Liver (tissue), 9 donors: ENCODE data around the gene ZFX. TPM values are rescaled to one million over a fixed set of nuclear protein-coding genes. Genes with fewer than 3 reads are reported as not detected.

Source experiments
- DNase-seq: peaks from one replicate; pipeline ENCODE4 v3.0.0-alpha.2; 2017; ENCODE audit warnings: low spot score
- H3K27ac ChIP-seq, 2 donors: one replicate each; pipeline ENCODE4 v1.7.0; 2013; ENCODE audit warnings: inconsistent platforms in 2 of 2, low read length in 2 of 2, control low read depth in 1 of 2, low read depth in 1 of 2, mild to moderate bottlenecking in 1 of 2
- H3K27me3 ChIP-seq, 4 donors: one replicate each; pipeline versions ENCODE4 v1.6.1 to v1.7.0; 2013; ENCODE audit warnings: low read length in 3 of 4, inconsistent platforms in 1 of 4, mild to moderate bottlenecking in 1 of 4, moderate library complexity in 1 of 4; ENCODE audit not compliant: control insufficient read depth in 4 of 4, insufficient read depth in 4 of 4
- H3K36me3 ChIP-seq, 4 donors: one replicate each; pipeline versions ENCODE4 v1.6.1 to v1.7.0; 2013; ENCODE audit warnings: low read length in 3 of 4, mild to moderate bottlenecking in 3 of 4, low read depth in 1 of 4, moderate library complexity in 1 of 4; ENCODE audit not compliant: control insufficient read depth in 4 of 4, insufficient read depth in 3 of 4
- H3K4me1 ChIP-seq, 4 donors: one replicate each; pipeline versions ENCODE4 v1.6.1 to v1.7.0; 2013; ENCODE audit warnings: low read length in 3 of 4, mild to moderate bottlenecking in 3 of 4, moderate library complexity in 1 of 4; ENCODE audit not compliant: control insufficient read depth in 4 of 4, insufficient read depth in 4 of 4
- H3K4me3 ChIP-seq, 3 donors: one replicate each; pipeline versions ENCODE4 v1.6.1 to v1.7.0; 2013; ENCODE audit warnings: low read length in 3 of 3, control low read depth in 1 of 3, low read depth in 1 of 3, mild to moderate bottlenecking in 1 of 3
- H3K9ac ChIP-seq, 2 donors: one replicate each; pipeline ENCODE4 v1.7.0; 2013; ENCODE audit warnings: low read length in 2 of 2, mild to moderate bottlenecking in 2 of 2, moderate library complexity in 2 of 2, control low read depth in 1 of 2, low read depth in 1 of 2
- H3K9me3 ChIP-seq, 4 donors: one replicate each; pipeline versions ENCODE4 v1.6.1 to v1.7.0; 2013; ENCODE audit warnings: low read length in 3 of 4; ENCODE audit not compliant: control insufficient read depth in 4 of 4
- EGR1 ChIP-seq, 2 donors: IDR thresholded peaks; 2 replicates each; pipeline ENCODE4 v1.6.1; 2016 to 2018; ENCODE audit warnings: antibody characterized with exemption in 2 of 2, low read depth in 2 of 2
- FOXA1 ChIP-seq: IDR thresholded peaks from 2 replicates; pipeline ENCODE4 v1.6.1; 2016; ENCODE audit warnings: antibody characterized with exemption
- FOXA2 ChIP-seq: IDR thresholded peaks from 2 replicates; pipeline ENCODE4 v1.6.1; 2016; ENCODE audit warnings: antibody characterized with exemption
- GABPA ChIP-seq, 2 donors: IDR thresholded peaks in 1 of 2; conservative IDR thresholded peaks in 1 of 2; 2 replicates each; pipeline ENCODE4 v1.6.1; 2016; ENCODE audit warnings: antibody characterized with exemption in 2 of 2, mild to moderate bottlenecking in 1 of 2, moderate library complexity in 1 of 2
- HNF4A ChIP-seq, 2 donors: conservative IDR thresholded peaks; 2 replicates each; pipeline ENCODE4 v1.6.1; 2016; ENCODE audit warnings: antibody characterized with exemption in 2 of 2, mild to moderate bottlenecking in 2 of 2
- HNF4G ChIP-seq: IDR thresholded peaks from 2 replicates; pipeline ENCODE4 v1.6.1; 2016; ENCODE audit warnings: antibody characterized with exemption
- NR2F2 ChIP-seq: IDR thresholded peaks from 2 replicates; pipeline ENCODE4 v1.6.1; 2016; ENCODE audit warnings: antibody characterized with exemption
- RAD21 ChIP-seq, 2 donors: IDR thresholded peaks; 2 replicates each; pipeline ENCODE4 v1.6.1; 2016; ENCODE audit warnings: antibody characterized with exemption in 2 of 2, mild to moderate bottlenecking in 2 of 2
- RXRA ChIP-seq, 2 donors: IDR thresholded peaks; 2 replicates each; pipeline ENCODE4 v1.6.1; 2017 to 2018; ENCODE audit warnings: antibody characterized with exemption in 2 of 2, mild to moderate bottlenecking in 1 of 2
- SP1 ChIP-seq: IDR thresholded peaks from 2 replicates; pipeline ENCODE4 v1.6.1; 2018; ENCODE audit warnings: antibody characterized with exemption, mild to moderate bottlenecking
- TAF1 ChIP-seq: conservative IDR thresholded peaks from 2 replicates; pipeline ENCODE4 v1.6.1; 2016; ENCODE audit warnings: antibody characterized with exemption, mild to moderate bottlenecking
- YY1 ChIP-seq: IDR thresholded peaks from 2 replicates; pipeline ENCODE4 v1.6.1; 2016; ENCODE audit warnings: antibody characterized with exemption, mild to moderate bottlenecking
- WGBS: extraction: QIAGEN DNeasy Blood & Tissue Kit; methylation state at CpG from one replicate; pipeline ENCODE4 v1.1.7; 2013; 5-methylcytosine and 5-hydroxymethylcytosine counted together
- polyA plus RNA-seq, 2 donors: library from polyadenylated mRNA; stranded (reverse) in 1 of 2; unstranded in 1 of 2; fragments of 200-250 nt in 1 of 2; fragments of >200 nt in 1 of 2; fragmentation: Nextera tagmentation in 1 of 2; extraction: Ambion mirVana in 1 of 2; gene quantifications; one replicate each; pipeline versions ENCODE4 v1.2.1 to v1.2.3, GENCODE V29; 2013 to 2015
- total RNA-seq, 2 donors: library from RNA; depleted of rRNA; stranded (reverse); fragments of >200 nt; gene quantifications; one replicate each; pipeline ENCODE4 v1.2.3, GENCODE V29; 2014
- TF ChIP-seq, protein P1 (sequence below): fragments of 150-350 bp; IDR thresholded peaks from 2 replicates; pipeline ENCODE4 v1.5.1; 2017; ENCODE audit warnings: improper control_type of control experiment, low read depth, low read length; ENCODE audit not compliant: missing input control
- TF ChIP-seq, protein P2 (sequence below): IDR thresholded peaks from 2 replicates; pipeline ENCODE4 v1.6.1; 2016; ENCODE audit warnings: antibody characterized with exemption
- TF ChIP-seq, protein P3 (sequence below): IDR thresholded peaks from 2 replicates; pipeline ENCODE4 v1.6.1; 2016; ENCODE audit warnings: antibody characterized with exemption
- TF ChIP-seq, protein P4 (sequence below): IDR thresholded peaks from 2 replicates; pipeline ENCODE4 v1.6.1; 2016; ENCODE audit warnings: antibody characterized with exemption, mild to moderate bottlenecking
- TF ChIP-seq, protein P5 (sequence below): IDR thresholded peaks from 2 replicates; pipeline ENCODE4 v1.6.1; 2016; ENCODE audit warnings: antibody characterized with exemption
- donor health status: healthy.
- donor health status: healthy.
- donor health status: healthy.
- donor health status: healthy.
- donor health status: healthy.

The ZFX gene
- total and polyA plus RNA-seq, 4 donors, result 3.8 to 50.0 (median 19.0) TPM

DNA sequence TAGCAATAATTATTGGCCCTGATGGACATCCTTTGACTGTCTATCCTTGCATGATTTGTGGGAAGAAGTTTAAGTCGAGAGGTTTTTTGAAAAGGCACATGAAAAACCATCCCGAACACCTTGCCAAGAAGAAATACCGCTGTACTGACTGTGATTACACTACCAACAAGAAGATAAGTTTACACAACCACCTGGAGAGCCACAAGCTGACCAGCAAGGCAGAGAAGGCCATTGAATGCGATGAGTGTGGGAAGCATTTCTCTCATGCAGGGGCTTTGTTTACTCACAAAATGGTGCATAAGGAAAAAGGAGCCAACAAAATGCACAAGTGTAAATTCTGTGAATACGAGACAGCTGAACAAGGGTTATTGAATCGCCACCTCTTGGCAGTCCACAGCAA lies 60.7 kb downstream of the ZFX start:
- Histone ChIP-seq H3K36me3 (peaks cover 0 to 56% (median 33%) of the 10 kb centered on the region in 4 donors), H3K9me3 (no peaks in the 10 kb centered on the region), H3K4me1 (peaks cover 0 to 5% (median 0%) of the 10 kb centered on the region in 4 donors), H3K27me3 (no peaks in the 10 kb centered on the region), H3K27ac (no peak overlapping the region), H3K9ac (no peak overlapping the region), H3K4me3 (no peak overlapping the region)
- WGBS, result 70% methylated on average over 6 of the region's 6 CpGs
- no peak for TF ChIP-seq YY1
- TF ChIP-seq, protein P1, sequence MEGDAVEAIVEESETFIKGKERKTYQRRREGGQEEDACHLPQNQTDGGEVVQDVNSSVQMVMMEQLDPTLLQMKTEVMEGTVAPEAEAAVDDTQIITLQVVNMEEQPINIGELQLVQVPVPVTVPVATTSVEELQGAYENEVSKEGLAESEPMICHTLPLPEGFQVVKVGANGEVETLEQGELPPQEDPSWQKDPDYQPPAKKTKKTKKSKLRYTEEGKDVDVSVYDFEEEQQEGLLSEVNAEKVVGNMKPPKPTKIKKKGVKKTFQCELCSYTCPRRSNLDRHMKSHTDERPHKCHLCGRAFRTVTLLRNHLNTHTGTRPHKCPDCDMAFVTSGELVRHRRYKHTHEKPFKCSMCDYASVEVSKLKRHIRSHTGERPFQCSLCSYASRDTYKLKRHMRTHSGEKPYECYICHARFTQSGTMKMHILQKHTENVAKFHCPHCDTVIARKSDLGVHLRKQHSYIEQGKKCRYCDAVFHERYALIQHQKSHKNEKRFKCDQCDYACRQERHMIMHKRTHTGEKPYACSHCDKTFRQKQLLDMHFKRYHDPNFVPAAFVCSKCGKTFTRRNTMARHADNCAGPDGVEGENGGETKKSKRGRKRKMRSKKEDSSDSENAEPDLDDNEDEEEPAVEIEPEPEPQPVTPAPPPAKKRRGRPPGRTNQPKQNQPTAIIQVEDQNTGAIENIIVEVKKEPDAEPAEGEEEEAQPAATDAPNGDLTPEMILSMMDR, result no peak
- TF ChIP-seq NR2F2, result no peak
- TF ChIP-seq RAD21 (IDR thresholded peaks at IDR 0.05), result no peak
- no peak for TF ChIP-seq FOXA2
- TF ChIP-seq FOXA1, result no peak
- no peak for DNase-seq

DNA sequence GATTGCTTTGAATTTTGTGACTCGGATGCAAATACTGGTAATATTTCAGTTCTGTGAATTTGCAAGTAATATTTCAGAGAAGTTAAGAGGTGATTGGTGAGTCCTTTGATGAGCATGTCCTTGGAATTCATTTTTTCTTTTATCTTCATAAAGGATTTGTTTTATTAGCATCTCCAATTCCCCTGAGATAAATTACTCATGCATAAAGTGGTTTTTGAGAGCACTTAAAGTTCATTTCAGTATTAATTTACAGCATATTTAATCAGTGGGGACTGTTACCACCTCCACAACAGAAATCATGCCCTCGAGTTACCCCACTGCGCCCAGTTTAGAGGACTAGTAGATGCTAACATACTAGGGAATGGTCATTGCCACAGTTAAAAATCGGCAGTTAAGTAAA lies 65.0 kb downstream of the ZFX start:
- DNase-seq, result no peak
- no peak overlapping the region for H3K9ac ChIP-seq
- H3K27ac ChIP-seq, result no peak overlapping the region
- no peak overlapping the region for H3K4me3 ChIP-seq
- TF ChIP-seq TAF1 (no peak), NR2F2 (no peak), HNF4G (no peak), SP1 (no peak), GABPA (IDR thresholded peaks at IDR 0.05 in 1 of 2, conservative IDR thresholded peaks at IDR 0.05 in 1 of 2) (no peak), YY1 (no peak), FOXA2 (no peak), RXRA (IDR thresholded peaks at IDR 0.05) (no peak), HNF4A (conservative IDR thresholded peaks at IDR 0.05) (no peak), EGR1 (IDR thresholded peaks at IDR 0.05; ENCODE audit: low read depth in 2 of 2) (no peak)
- TF ChIP-seq, protein P2, sequence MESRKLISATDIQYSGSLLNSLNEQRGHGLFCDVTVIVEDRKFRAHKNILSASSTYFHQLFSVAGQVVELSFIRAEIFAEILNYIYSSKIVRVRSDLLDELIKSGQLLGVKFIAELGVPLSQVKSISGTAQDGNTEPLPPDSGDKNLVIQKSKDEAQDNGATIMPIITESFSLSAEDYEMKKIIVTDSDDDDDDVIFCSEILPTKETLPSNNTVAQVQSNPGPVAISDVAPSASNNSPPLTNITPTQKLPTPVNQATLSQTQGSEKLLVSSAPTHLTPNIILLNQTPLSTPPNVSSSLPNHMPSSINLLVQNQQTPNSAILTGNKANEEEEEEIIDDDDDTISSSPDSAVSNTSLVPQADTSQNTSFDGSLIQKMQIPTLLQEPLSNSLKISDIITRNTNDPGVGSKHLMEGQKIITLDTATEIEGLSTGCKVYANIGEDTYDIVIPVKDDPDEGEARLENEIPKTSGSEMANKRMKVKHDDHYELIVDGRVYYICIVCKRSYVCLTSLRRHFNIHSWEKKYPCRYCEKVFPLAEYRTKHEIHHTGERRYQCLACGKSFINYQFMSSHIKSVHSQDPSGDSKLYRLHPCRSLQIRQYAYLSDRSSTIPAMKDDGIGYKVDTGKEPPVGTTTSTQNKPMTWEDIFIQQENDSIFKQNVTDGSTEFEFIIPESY, result no peak
- TF ChIP-seq, protein P3, sequence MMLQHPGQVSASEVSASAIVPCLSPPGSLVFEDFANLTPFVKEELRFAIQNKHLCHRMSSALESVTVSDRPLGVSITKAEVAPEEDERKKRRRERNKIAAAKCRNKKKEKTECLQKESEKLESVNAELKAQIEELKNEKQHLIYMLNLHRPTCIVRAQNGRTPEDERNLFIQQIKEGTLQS, result no peak
- TF ChIP-seq, protein P4, sequence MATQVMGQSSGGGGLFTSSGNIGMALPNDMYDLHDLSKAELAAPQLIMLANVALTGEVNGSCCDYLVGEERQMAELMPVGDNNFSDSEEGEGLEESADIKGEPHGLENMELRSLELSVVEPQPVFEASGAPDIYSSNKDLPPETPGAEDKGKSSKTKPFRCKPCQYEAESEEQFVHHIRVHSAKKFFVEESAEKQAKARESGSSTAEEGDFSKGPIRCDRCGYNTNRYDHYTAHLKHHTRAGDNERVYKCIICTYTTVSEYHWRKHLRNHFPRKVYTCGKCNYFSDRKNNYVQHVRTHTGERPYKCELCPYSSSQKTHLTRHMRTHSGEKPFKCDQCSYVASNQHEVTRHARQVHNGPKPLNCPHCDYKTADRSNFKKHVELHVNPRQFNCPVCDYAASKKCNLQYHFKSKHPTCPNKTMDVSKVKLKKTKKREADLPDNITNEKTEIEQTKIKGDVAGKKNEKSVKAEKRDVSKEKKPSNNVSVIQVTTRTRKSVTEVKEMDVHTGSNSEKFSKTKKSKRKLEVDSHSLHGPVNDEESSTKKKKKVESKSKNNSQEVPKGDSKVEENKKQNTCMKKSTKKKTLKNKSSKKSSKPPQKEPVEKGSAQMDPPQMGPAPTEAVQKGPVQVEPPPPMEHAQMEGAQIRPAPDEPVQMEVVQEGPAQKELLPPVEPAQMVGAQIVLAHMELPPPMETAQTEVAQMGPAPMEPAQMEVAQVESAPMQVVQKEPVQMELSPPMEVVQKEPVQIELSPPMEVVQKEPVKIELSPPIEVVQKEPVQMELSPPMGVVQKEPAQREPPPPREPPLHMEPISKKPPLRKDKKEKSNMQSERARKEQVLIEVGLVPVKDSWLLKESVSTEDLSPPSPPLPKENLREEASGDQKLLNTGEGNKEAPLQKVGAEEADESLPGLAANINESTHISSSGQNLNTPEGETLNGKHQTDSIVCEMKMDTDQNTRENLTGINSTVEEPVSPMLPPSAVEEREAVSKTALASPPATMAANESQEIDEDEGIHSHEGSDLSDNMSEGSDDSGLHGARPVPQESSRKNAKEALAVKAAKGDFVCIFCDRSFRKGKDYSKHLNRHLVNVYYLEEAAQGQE, result no peak
- TF ChIP-seq, protein P5, sequence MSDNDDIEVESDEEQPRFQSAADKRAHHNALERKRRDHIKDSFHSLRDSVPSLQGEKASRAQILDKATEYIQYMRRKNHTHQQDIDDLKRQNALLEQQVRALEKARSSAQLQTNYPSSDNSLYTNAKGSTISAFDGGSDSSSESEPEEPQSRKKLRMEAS, result no peak
- TF ChIP-seq, protein P1, result no peak
- H3K9me3 ChIP-seq, result no peaks in the 10 kb centered on the region
- no peaks in the 10 kb centered on the region for H3K27me3 ChIP-seq
- H3K4me1 ChIP-seq, result peaks cover 0 to 7% (median 4%) of the 10 kb centered on the region in 4 donors
- WGBS, result 93% methylated on average over 4 of the region's 4 CpGs
- peaks cover 0 to 33% (median 20%) of the 10 kb centered on the region in 4 donors for H3K36me3 ChIP-seq
